Stomach (tissue), 4 donors: Measurements from ENCODE around the gene DNAI4.

Experiments used
- CTCF ChIP-seq, 7 experiments: fragments of 450-650 bp in 4 of 7; fragments of 200-600 bp in 3 of 7; sonication (generic) in 3 of 7; IDR thresholded peaks; one replicate each; pipeline ENCODE4 v1.5.1; 2016 to 2019; ENCODE audit warnings: antibody characterized with exemption in 7 of 7, control low read depth in 2 of 7, mild to moderate bottlenecking in 1 of 7
- EP300 ChIP-seq: sonication (generic); formaldehyde crosslinking; IDR thresholded peaks from one replicate; pipeline ENCODE4 v1.6.1; 2017; ENCODE audit warnings: antibody characterized with exemption
- POLR2A ChIP-seq, 4 donors: fragments of 450-650 bp; IDR thresholded peaks; one replicate each; pipeline ENCODE4 v1.6.1; 2016; ENCODE audit warnings: antibody characterized with exemption in 4 of 4, control low read depth in 2 of 4, mild to moderate bottlenecking in 1 of 4, moderate library complexity in 1 of 4

GRCh38 chr1:66929999-66930822 is 5.6 kb upstream of the DNAI4 start:
- TF ChIP-seq CTCF (IDR thresholded peaks at IDR 0.05), result peak in 4 of 7 experiments; percentile 25 to 71 (median 32)
- peak in 2 of 4 donors; percentile 51 to 58 for TF ChIP-seq POLR2A (IDR thresholded peaks at IDR 0.05)
- no peak for TF ChIP-seq EP300
